Skeletal muscle satellite cell (primary cell): ENCODE results near the gene TRIM43. TPM values are rescaled to one million over a fixed set of nuclear protein-coding genes. Genes with fewer than 3 reads are reported as not detected.
"Not testable (repeated sequence)": the region's sequence is repeated elsewhere in the genome, so short reads cannot be mapped to it uniquely, and the experiment has no call there.

ENCODE experiments used
- H3K27me3 ChIP-seq: 2 replicates; pipeline ENCODE4 v1.7.0; 2013; ENCODE audit warnings: low read length; ENCODE audit not compliant: control insufficient read depth, insufficient read depth
- H3K36me3 ChIP-seq: 2 replicates; pipeline ENCODE4 v1.7.0; 2013; ENCODE audit warnings: mild to moderate bottlenecking, control low read depth, low read length; ENCODE audit not compliant: insufficient read depth
- H3K4me1 ChIP-seq: 2 replicates; pipeline ENCODE4 v1.7.0; 2013; ENCODE audit warnings: low read length; ENCODE audit not compliant: control insufficient read depth, insufficient read depth
- H3K4me2 ChIP-seq: 2 replicates; pipeline ENCODE4 v1.7.0; 2013; ENCODE audit warnings: mild to moderate bottlenecking, low read length
- H3K4me3 ChIP-seq: 2 replicates; pipeline ENCODE4 v1.7.0; 2013; ENCODE audit warnings: low read length
- H3K9ac ChIP-seq: 2 replicates; pipeline ENCODE4 v1.7.0; 2013; ENCODE audit warnings: mild to moderate bottlenecking, low read depth, low read length, moderate library complexity
- H3K9me3 ChIP-seq: replicated peaks from 2 replicates; pipeline ENCODE4 v1.7.0; 2013; ENCODE audit warnings: mild to moderate bottlenecking, control low read depth, low read length
- small RNA-seq: library from RNA; depleted of rRNA; stranded (forward); fragments of <200 nt; gene quantifications from one replicate; pipeline ENCODE3, GENCODE V24; 2012

TRIM43 gene

GRCh38 chr2:95642360-95642759 is 50.6 kb downstream of the TRIM43 start:
- H3K9ac ChIP-seq, result peak overlapping the region; percentile 50
- not testable (repeated sequence) for H3K4me1 ChIP-seq, H3K4me3 ChIP-seq, H3K4me2 ChIP-seq, H3K27me3 ChIP-seq, H3K9me3 ChIP-seq, H3K36me3 ChIP-seq

- not testable (repeated sequence) for H3K9me3 ChIP-seq, H3K4me2 ChIP-seq, H3K4me1 ChIP-seq, H3K9ac ChIP-seq, H3K4me3 ChIP-seq, H3K27me3 ChIP-seq, H3K36me3 ChIP-seq
These were observed 51.1 kb downstream of the TRIM43 start for GRCh38 chr2:95642951-95643350.

- H3K9ac ChIP-seq, H3K36me3 ChIP-seq: not testable (repeated sequence)
These were observed 53.5 kb downstream of the TRIM43 start for GRCh38 chr2:95645312-95645711.

GRCh38 chr2:95646274-95646994 is 54.6 kb downstream of the TRIM43 start:
- not testable (repeated sequence) for H3K4me2 ChIP-seq, H3K36me3 ChIP-seq, H3K4me3 ChIP-seq, H3K9ac ChIP-seq, H3K9me3 ChIP-seq, H3K27me3 ChIP-seq, H3K4me1 ChIP-seq

More at GRCh38 chr2:95645312-95645711, 53.5 kb downstream of the TRIM43 start:
- not testable (repeated sequence) for H3K9me3 ChIP-seq, H3K27me3 ChIP-seq, H3K4me1 ChIP-seq, H3K4me3 ChIP-seq, H3K4me2 ChIP-seq

GRCh38 chr2:95648894-95649544 is 57.2 kb downstream of the TRIM43 start:
- H3K4me2 ChIP-seq, H3K9ac ChIP-seq, H3K4me3 ChIP-seq, H3K36me3 ChIP-seq, H3K27me3 ChIP-seq, H3K4me1 ChIP-seq, H3K9me3 ChIP-seq: not testable (repeated sequence)

Small RNAs within 50 kb of the gene (small RNA-seq; reads per million reads assigned to genes)
- gene AC009237.4 (not detected), gene AC009237.7 (not detected)
